OCI-LY3 (cell line): ENCODE data around the gene HESX1.

Experiments used
- CTCF ChIP-seq: fragments of 200-600, 300-600 bp; sonication (generic); IDR thresholded peaks from 2 replicates; pipeline ENCODE4 v1.5.1; 2014; ENCODE audit warnings: antibody characterized with exemption, low read length, low read depth
- EZH2phosphoT487 ChIP-seq: fragments of 200-600 bp; shearing (Covaris generic); IDR thresholded peaks from 2 replicates; pipeline ENCODE4 v1.6.1; 2018; ENCODE audit warnings: antibody characterized with exemption, mixed run types, low read depth

- TF ChIP-seq CTCF (no peak), EZH2phosphoT487 (no peak)
Observed at GRCh38 chr3:57221883-57222282, 22.1 kb upstream of the HESX1 start.
